Stomach (tissue), 9 donors: ENCODE results near the gene OR10V1. TPM values are rescaled to one million over a fixed set of nuclear protein-coding genes. Genes with fewer than 3 reads are reported as not detected.

Source experiments
- DNase-seq, 2 donors: peaks; one replicate each; pipeline versions ENCODE4 v3.0.0 to v3.0.0-alpha.2; 2013 to 2019
- H3K27ac ChIP-seq, 5 donors: fragments of 200-600 bp in 4 of 5; sonication (generic) in 4 of 5; one replicate each; pipeline ENCODE4 v1.5.1; 2013 to 2019; ENCODE audit warnings: mild to moderate bottlenecking in 1 of 5, moderate library complexity in 1 of 5
- H3K27me3 ChIP-seq, 3 donors: fragments of 200-600 bp; sonication (generic); one replicate each; pipeline ENCODE4 v1.5.1; 2017 to 2019; ENCODE audit warnings: mixed run types in 1 of 3
- H3K36me3 ChIP-seq, 4 donors: fragments of 200-600 bp; sonication (generic); 1 replicate in 3 of 4; 2 replicates in 1 of 4; pipeline ENCODE4 v1.5.1; 2016 to 2019
- H3K4me1 ChIP-seq, 4 donors: fragments of 200-600 bp; sonication (generic); one replicate each; pipeline ENCODE4 v1.5.1; 2016 to 2019
- H3K4me3 ChIP-seq, 4 donors: fragments of 200-600 bp; sonication (generic) in 3 of 4; one replicate each; pipeline ENCODE4 v1.5.1; 2016 to 2019; ENCODE audit warnings: mild to moderate bottlenecking in 1 of 4
- H3K9me3 ChIP-seq, 4 donors: fragments of 200-600 bp; sonication (generic); one replicate each; pipeline ENCODE4 v1.5.1; 2016 to 2019
- CTCF ChIP-seq, 7 experiments: fragments of 450-650 bp in 4 of 7; fragments of 200-600 bp in 3 of 7; sonication (generic) in 3 of 7; IDR thresholded peaks; one replicate each; pipeline ENCODE4 v1.5.1; 2016 to 2019; ENCODE audit warnings: antibody characterized with exemption in 7 of 7, control low read depth in 2 of 7, mild to moderate bottlenecking in 1 of 7
- EP300 ChIP-seq: sonication (generic); formaldehyde crosslinking; IDR thresholded peaks from one replicate; pipeline ENCODE4 v1.6.1; 2017; ENCODE audit warnings: antibody characterized with exemption
- POLR2A ChIP-seq, 4 donors: fragments of 450-650 bp; IDR thresholded peaks; one replicate each; pipeline ENCODE4 v1.6.1; 2016; ENCODE audit warnings: antibody characterized with exemption in 4 of 4, control low read depth in 2 of 4, mild to moderate bottlenecking in 1 of 4, moderate library complexity in 1 of 4
- POLR2AphosphoS5 ChIP-seq, 3 donors: sonication (generic); formaldehyde crosslinking; IDR thresholded peaks; one replicate each; pipeline ENCODE4 v1.6.1; 2016; ENCODE audit warnings: antibody characterized with exemption in 3 of 3
- WGBS, 5 donors: extraction: QIAGEN DNeasy Blood & Tissue Kit in 3 of 5; methylation state at CpG; one replicate each; pipeline versions ENCODE4 v1.1.5 to v1.1.7; 2013 to 2018; 5-methylcytosine and 5-hydroxymethylcytosine counted together
- intact Hi-C: fragments of 100-400 bp; cut with DNase I; formaldehyde crosslinking; loops from one replicate; pipeline ENCODE4 v1.15.1; 2023; ENCODE audit warnings: low total_unique reads
- polyA plus RNA-seq, 3 donors: library from polyadenylated mRNA; stranded (reverse); fragments of 200-250 nt; gene quantifications; one replicate each; pipeline ENCODE4 v1.2.3, GENCODE V29; 2013
- total RNA-seq, 5 donors: library from RNA; depleted of rRNA; stranded (reverse); fragments of >200 nt; gene quantifications; one replicate each; pipeline versions ENCODE4 v1.1.0 to v1.2.3, GENCODE V29; 2014 to 2016
- donor health status: healthy with polysubstance abuse.
- donor health status: Bipolar disorder and iron deficiency.
- donor health status: healthy.

Gene OR10V1
- total and polyA plus RNA-seq, 8 donors = not detected

GRCh38 chr11:59758401-59759037 is 44.9 kb upstream of the OR10V1 start:
- Histone ChIP-seq H3K27ac (no peak overlapping the region), H3K36me3 (peaks cover 0 to 14% (median 9%) of the 10 kb centered on the region in 4 donors), H3K4me1 (peaks cover 21 to 76% (median 56%) of the 10 kb centered on the region in 4 donors), H3K4me3 (no peak overlapping the region), H3K27me3 (no peaks in the 10 kb centered on the region), H3K9me3 (no peaks in the 10 kb centered on the region)
- WGBS, 5 donors = 74 to 84% (median 78%) methylated on average over 4 of the region's 4 CpGs
- TF ChIP-seq CTCF (IDR thresholded peaks at IDR 0.05) (no peak), POLR2A (IDR thresholded peaks at IDR 0.05) (no peak)
- no peak for DNase-seq
- intact Hi-C loops = loop anchor here (5.0 kb wide), 1 partner anchor 44 kb away; no protein-coding TSS in a partner anchor

DNA sequence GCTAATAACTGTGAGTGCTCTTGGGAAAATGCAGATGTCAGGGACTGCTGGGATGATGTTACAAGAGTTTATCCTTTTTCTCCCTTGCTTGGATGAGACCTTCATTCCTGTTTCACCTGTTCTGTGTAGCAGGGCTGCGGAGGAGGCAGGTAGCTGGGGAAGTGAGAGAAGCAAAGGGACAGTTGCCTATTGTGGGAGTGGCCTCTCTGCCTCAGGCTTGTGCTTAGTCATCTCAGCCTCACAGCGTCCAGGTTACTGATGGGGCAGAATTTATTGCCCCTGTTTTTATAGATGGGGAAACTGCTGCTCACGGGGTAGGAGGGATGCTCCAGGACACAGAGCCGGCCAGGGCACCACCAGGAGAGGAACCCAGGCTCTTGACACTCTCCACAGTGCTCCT is 43.2 kb upstream of the OR10V1 start:
- peak overlapping the region; percentile 73 to 89 (median 83) for H3K4me3 ChIP-seq
- no peaks in the 10 kb centered on the region for H3K27me3 ChIP-seq
- intact Hi-C loops = loop anchor here (5.0 kb wide), 1 partner anchor 45 kb away; no protein-coding TSS in a partner anchor
- peak; percentile 60 to 66 for DNase-seq
- 16 to 36% (median 30%) methylated on average over 4 of the region's 4 CpGs for WGBS, 5 donors
- H3K36me3 ChIP-seq = peaks cover 0 to 5% (median 2%) of the 10 kb centered on the region in 4 donors
- H3K27ac ChIP-seq = peak overlapping the region; percentile 19 to 97 (median 95)
- H3K9me3 ChIP-seq = no peaks in the 10 kb centered on the region
- TF ChIP-seq EP300 (no peak), POLR2AphosphoS5 (IDR thresholded peaks at IDR 0.05) (peak in 2 of 3 donors; percentile 20 to 33)
- H3K4me1 ChIP-seq = peaks cover 17 to 74% (median 56%) of the 10 kb centered on the region in 4 donors

GRCh38 chr11:59756558-59756840 is 42.9 kb upstream of the OR10V1 start:
- TF ChIP-seq POLR2A (IDR thresholded peaks at IDR 0.05) (no peak), EP300 (no peak), POLR2AphosphoS5 (IDR thresholded peaks at IDR 0.05) (no peak), CTCF (IDR thresholded peaks at IDR 0.05) (no peak)
- 18 to 34% (median 26%) methylated on average over 3 of the region's 3 CpGs for WGBS, 5 donors

DNA sequence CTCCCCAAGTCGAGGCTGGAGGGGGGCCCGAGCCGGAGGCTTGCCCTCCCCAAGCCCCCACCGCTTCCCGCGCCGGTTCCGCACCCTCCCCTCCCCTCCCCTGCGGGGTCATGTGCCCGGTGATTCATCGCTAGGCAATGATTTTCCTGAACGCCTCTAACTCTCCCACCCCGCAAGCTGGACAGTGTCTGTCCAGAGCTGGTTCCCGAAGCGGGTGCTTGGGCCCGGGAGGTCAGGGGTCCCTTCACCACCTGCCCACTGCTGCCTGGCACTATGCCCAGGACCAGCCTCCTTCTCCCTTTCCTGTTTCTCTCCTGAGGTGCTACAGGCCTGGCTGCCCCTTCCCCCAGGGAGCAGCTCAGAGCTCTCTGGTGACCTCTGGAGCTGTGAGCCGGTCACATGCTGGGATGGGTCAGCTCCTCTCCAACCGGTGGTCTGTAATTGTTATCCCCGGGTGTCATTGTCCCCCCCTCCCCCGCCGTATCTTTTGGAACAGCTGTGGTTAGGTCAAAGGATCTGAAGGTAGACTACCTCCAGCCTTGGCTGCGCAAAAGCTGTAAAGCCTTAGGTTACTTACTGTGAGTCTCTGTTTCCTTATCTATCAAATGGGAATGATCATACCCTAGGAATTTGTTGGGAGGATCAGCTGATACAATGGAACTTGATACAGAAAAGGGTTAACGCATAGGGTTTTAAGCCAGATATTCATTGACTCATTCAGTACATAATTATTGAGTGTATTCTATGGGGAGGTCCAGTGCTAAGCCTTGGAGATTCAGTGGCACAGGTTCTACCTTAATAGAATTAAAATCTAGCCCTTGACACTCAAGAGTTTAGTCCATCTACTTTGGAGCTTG is 42.3 kb upstream of the OR10V1 start:
- peaks cover 0 to 2% (median 0%) of the 10 kb centered on the region in 4 donors for H3K36me3 ChIP-seq
- peak overlapping the region; percentile 92 to 97 (median 95) for H3K27ac ChIP-seq

More at GRCh38 chr11:59756558-59756840, 42.9 kb upstream of the OR10V1 start:
- intact Hi-C loops = loop anchor here (5.0 kb wide), 1 partner anchor 46 kb away; no protein-coding TSS in a partner anchor
- H3K4me3 ChIP-seq = peak overlapping the region; percentile 73 to 89 (median 83)
- DNase-seq = no peak
- peaks cover 17 to 72% (median 55%) of the 10 kb centered on the region in 4 donors for H3K4me1 ChIP-seq
- peaks cover 0 to 5% (median 2%) of the 10 kb centered on the region in 4 donors for H3K36me3 ChIP-seq
- H3K27me3 ChIP-seq = no peaks in the 10 kb centered on the region
- H3K27ac ChIP-seq = peak overlapping the region; percentile 19 to 97 (median 95)
- no peaks in the 10 kb centered on the region for H3K9me3 ChIP-seq

More for the DNA sequence above, 42.3 kb upstream of the OR10V1 start:
- DNase-seq = peak; percentile 79 to 89
- no peak for TF ChIP-seq EP300
- peak in 2 of 3 donors; percentile 51 to 64 for TF ChIP-seq POLR2AphosphoS5 (IDR thresholded peaks at IDR 0.05)
- TF ChIP-seq POLR2A (IDR thresholded peaks at IDR 0.05) = no peak
- no peak for TF ChIP-seq CTCF (IDR thresholded peaks at IDR 0.05)
- Histone ChIP-seq H3K4me1 (peaks cover 17 to 66% (median 52%) of the 10 kb centered on the region in 4 donors), H3K27me3 (no peaks in the 10 kb centered on the region), H3K9me3 (no peaks in the 10 kb centered on the region), H3K4me3 (peak overlapping the region; percentile 73 to 89 (median 83))
- intact Hi-C loops = loop anchor here (5.0 kb wide), 1 partner anchor 46 kb away; no protein-coding TSS in a partner anchor
- 3 to 14% (median 4%) methylated on average over 8 to 23 of the region's 23 CpGs for WGBS, 5 donors
